Measurements from ENCODE around the gene ARAP1.

Gene ARAP1

GRCh38 chr11:72735495-72736027 is 16.6 kb downstream of the ARAP1 start:
- FAIRE-seq (no peak), DNase-seq (ENCODE audit: insufficient read length, low spot score) (no peak)
- TF ChIP-seq CTCF (IDR thresholded peaks at IDR 0.05; ENCODE audit: insufficient read depth, missing control alignments), result no peak

GRCh38 chr11:72732329-72732728 is 19.9 kb downstream of the ARAP1 start:
- DNase-seq (ENCODE audit: insufficient read length, low spot score) (no peak), FAIRE-seq (no peak)
- TF ChIP-seq CTCF (IDR thresholded peaks at IDR 0.05; ENCODE audit: insufficient read depth, missing control alignments), result no peak

- DNase-seq (ENCODE audit: insufficient read length, low spot score), result no peak
- no peak for TF ChIP-seq CTCF (IDR thresholded peaks at IDR 0.05; ENCODE audit: insufficient read depth, missing control alignments)
- no peak for FAIRE-seq
Measured at GRCh38 chr11:72730737-72731136, 21.5 kb downstream of the ARAP1 start.

GRCh38 chr11:72730243-72730642 is 22.0 kb downstream of the ARAP1 start:
- DNase-seq (ENCODE audit: insufficient read length, low spot score) (no peak), FAIRE-seq (no peak)
- TF ChIP-seq CTCF (IDR thresholded peaks at IDR 0.05; ENCODE audit: insufficient read depth, missing control alignments), result no peak

- no peak for DNase-seq (ENCODE audit: insufficient read length, low spot score)
- no peak for TF ChIP-seq CTCF (IDR thresholded peaks at IDR 0.05; ENCODE audit: insufficient read depth, missing control alignments)
- no peak for FAIRE-seq
Measured at GRCh38 chr11:72727521-72727920, 24.7 kb downstream of the ARAP1 start.

- no peak for FAIRE-seq
- TF ChIP-seq CTCF (IDR thresholded peaks at IDR 0.05; ENCODE audit: insufficient read depth, missing control alignments), result no peak
- no peak for DNase-seq (ENCODE audit: insufficient read length, low spot score)
Measured at GRCh38 chr11:72726266-72727220, 25.7 kb downstream of the ARAP1 start.

- DNase-seq (ENCODE audit: insufficient read length, low spot score) (no peak), FAIRE-seq (no peak)
Measured at GRCh38 chr11:72725724-72726028, 26.5 kb downstream of the ARAP1 start.

More at GRCh38 chr11:72725724-72726028, 26.5 kb downstream of the ARAP1 start:
- TF ChIP-seq CTCF (IDR thresholded peaks at IDR 0.05; ENCODE audit: insufficient read depth, missing control alignments), result no peak
